Vagina (tissue), 2 donors: ENCODE results near the gene DPM1. TPM values are rescaled to one million over a fixed set of nuclear protein-coding genes. Genes with fewer than 3 reads are reported as not detected.

Experiments used
- DNase-seq, 2 donors: peaks; one replicate each; pipeline ENCODE4 v3.0.0-alpha.2; 2017; ENCODE audit errors: extremely low spot score in 2 of 2
- H3K27ac ChIP-seq: fragments of 200-600 bp; sonication (generic); one replicate; pipeline ENCODE4 v1.5.1; 2019
- H3K27me3 ChIP-seq: fragments of 200-600 bp; sonication (generic); one replicate; pipeline ENCODE4 v1.5.1; 2019
- H3K36me3 ChIP-seq, 2 donors: fragments of 200-600 bp; sonication (generic); one replicate each; pipeline ENCODE4 v1.5.1; 2017 to 2019
- H3K4me1 ChIP-seq: fragments of 200-600 bp; sonication (generic); one replicate; pipeline ENCODE4 v1.5.1; 2019
- H3K4me3 ChIP-seq, 2 donors: fragments of 200-600 bp; sonication (generic); 1 replicate in 1 of 2; 2 replicates in 1 of 2; pipeline ENCODE4 v1.5.1; 2016 to 2019
- H3K9me3 ChIP-seq: fragments of 200-600 bp; sonication (generic); one replicate; pipeline ENCODE4 v1.5.1; 2019
- POLR2A ChIP-seq, 2 donors: fragments of 450-650 bp; IDR thresholded peaks; one replicate each; pipeline ENCODE4 v1.6.1; 2017; ENCODE audit warnings: antibody characterized with exemption in 2 of 2, mild to moderate bottlenecking in 2 of 2, moderate library complexity in 2 of 2
- POLR2AphosphoS5 ChIP-seq, 2 donors: sonication (generic); formaldehyde crosslinking; IDR thresholded peaks; one replicate each; pipeline ENCODE4 v1.9.0; 2017; ENCODE audit warnings: antibody characterized with exemption in 2 of 2, mild to moderate bottlenecking in 2 of 2, low read depth in 1 of 2; ENCODE audit not compliant: insufficient read depth in 1 of 2
- intact Hi-C: fragments of 100-400 bp; cut with DNase I; formaldehyde crosslinking; loops from one replicate; pipeline ENCODE4 v1.15.1; 2023
- total RNA-seq: library from RNA; depleted of rRNA; stranded (reverse); fragments of >200 nt; gene quantifications from one replicate; pipeline ENCODE4 v1.2.3, GENCODE V29; 2016
- TF ChIP-seq, protein P1 (sequence below), 3 experiments: fragments of 450-650 bp in 2 of 3; fragments of 200-600 bp in 1 of 3; sonication (generic) in 1 of 3; IDR thresholded peaks; one replicate each; pipeline ENCODE4 v1.5.1; 2017 to 2019; ENCODE audit warnings: antibody characterized with exemption in 3 of 3, mild to moderate bottlenecking in 2 of 3, moderate library complexity in 2 of 3

DPM1 gene
- total RNA-seq, 1 donor from 2014 or later: 21.1 TPM

DNA sequence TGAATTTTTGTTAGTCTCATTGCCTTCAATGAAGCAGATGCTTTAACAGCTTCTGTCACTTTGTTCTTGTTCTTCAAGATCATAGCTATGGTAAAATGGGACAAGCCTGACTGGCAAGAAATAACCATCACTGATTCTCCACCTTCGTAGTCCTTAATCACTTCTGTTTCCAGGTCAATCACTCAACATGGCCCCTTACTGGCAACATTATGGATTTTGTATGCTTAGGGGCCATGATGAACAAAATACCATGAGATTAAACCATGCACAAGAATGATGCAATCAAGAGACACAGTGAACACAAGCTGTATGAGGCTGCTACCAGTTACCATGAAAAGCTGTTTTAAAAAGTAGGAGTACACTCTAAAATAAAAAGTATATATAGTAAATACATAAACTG lies 59.9 kb downstream of the DPM1 start:
- intact Hi-C loops: no loop called here
- TF ChIP-seq POLR2AphosphoS5 (IDR thresholded peaks at IDR 0.05; ENCODE audit: insufficient read depth in 1 of 2, low read depth in 1 of 2): no peak
- TF ChIP-seq, protein P1, sequence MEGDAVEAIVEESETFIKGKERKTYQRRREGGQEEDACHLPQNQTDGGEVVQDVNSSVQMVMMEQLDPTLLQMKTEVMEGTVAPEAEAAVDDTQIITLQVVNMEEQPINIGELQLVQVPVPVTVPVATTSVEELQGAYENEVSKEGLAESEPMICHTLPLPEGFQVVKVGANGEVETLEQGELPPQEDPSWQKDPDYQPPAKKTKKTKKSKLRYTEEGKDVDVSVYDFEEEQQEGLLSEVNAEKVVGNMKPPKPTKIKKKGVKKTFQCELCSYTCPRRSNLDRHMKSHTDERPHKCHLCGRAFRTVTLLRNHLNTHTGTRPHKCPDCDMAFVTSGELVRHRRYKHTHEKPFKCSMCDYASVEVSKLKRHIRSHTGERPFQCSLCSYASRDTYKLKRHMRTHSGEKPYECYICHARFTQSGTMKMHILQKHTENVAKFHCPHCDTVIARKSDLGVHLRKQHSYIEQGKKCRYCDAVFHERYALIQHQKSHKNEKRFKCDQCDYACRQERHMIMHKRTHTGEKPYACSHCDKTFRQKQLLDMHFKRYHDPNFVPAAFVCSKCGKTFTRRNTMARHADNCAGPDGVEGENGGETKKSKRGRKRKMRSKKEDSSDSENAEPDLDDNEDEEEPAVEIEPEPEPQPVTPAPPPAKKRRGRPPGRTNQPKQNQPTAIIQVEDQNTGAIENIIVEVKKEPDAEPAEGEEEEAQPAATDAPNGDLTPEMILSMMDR (IDR thresholded peaks at IDR 0.05): no peak
- Histone ChIP-seq H3K4me3 (no peak overlapping the region), H3K4me1 (peaks cover 9% of the 10 kb centered on the region), H3K9me3 (no peaks in the 10 kb centered on the region), H3K27me3 (no peaks in the 10 kb centered on the region), H3K27ac (no peak overlapping the region), H3K36me3 (peaks cover 0 to 33% of the 10 kb centered on the region in 2 donors)
- DNase-seq: no peak

DNA sequence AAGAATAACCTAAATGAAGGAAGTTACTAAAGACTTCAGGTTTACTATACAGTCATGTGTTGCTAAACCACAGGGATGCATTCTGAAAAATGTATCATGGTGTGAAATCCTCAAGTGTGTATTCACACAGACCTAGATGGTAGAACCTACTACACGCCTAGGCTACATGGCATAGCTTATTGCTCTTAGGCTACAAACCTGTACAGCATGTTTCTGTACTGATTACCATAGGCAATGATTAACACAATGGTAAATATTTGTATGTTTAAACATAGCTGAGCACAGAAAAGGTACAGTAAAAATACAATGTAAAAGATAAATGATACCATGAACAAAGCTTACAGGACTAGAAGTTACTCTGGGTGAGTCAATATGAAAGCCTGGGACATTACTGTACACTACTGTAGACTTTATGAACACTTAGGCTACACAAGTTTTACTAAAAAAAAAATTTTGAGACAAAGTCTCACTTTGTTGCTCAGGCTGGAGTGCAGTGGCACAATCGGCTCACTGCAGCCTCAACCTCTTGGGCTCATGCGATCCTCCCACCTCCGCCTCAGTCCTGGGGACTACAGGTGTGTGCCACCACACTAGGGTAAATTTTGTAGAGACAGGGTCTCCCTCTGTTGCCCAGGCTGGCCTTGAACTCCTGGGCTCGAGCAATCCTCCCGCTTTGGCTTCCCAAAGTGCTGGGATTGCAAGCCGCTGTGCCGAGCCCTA lies 63.1 kb downstream of the DPM1 start:
- H3K4me3 ChIP-seq: no peak overlapping the region
- no peak for TF ChIP-seq POLR2AphosphoS5 (IDR thresholded peaks at IDR 0.05; ENCODE audit: insufficient read depth in 1 of 2, low read depth in 1 of 2)
- no peaks in the 10 kb centered on the region for H3K27me3 ChIP-seq
- no peak overlapping the region for H3K27ac ChIP-seq
- H3K36me3 ChIP-seq: peaks cover 0 to 44% of the 10 kb centered on the region in 2 donors
- H3K9me3 ChIP-seq: no peaks in the 10 kb centered on the region
- no peaks in the 10 kb centered on the region for H3K4me1 ChIP-seq
- intact Hi-C loops: no loop called here
- DNase-seq: no peak

DNA sequence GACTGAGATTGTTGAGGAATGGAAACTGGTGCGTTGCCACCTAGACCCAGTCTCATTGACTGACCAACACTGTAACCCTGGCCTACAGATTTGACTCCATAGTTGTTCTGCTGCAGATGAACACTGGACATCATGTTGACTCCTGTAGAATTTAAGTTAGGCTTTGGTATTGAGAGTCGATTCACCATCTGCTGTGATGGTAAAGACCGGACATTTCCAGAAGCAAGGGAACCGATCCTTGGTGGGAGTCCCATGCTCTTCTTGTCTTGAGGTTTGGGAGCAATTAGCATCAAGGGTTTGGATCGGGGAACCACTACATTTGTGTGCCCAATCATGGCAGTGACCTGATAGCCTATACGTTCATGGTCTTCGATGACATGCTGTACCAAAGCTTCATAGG lies 64.7 kb downstream of the DPM1 start:
- Histone ChIP-seq H3K27me3 (no peaks in the 10 kb centered on the region), H3K9me3 (no peaks in the 10 kb centered on the region), H3K4me1 (no peaks in the 10 kb centered on the region), H3K4me3 (no peak overlapping the region), H3K27ac (no peak overlapping the region), H3K36me3 (peaks cover 0 to 43% of the 10 kb centered on the region in 2 donors)
- intact Hi-C loops: no loop called here
- TF ChIP-seq POLR2A (IDR thresholded peaks at IDR 0.05) (no peak), POLR2AphosphoS5 (IDR thresholded peaks at IDR 0.05; ENCODE audit: insufficient read depth in 1 of 2, low read depth in 1 of 2) (no peak)
- TF ChIP-seq, protein P1 (IDR thresholded peaks at IDR 0.05): no peak
- DNase-seq: no peak

DNA sequence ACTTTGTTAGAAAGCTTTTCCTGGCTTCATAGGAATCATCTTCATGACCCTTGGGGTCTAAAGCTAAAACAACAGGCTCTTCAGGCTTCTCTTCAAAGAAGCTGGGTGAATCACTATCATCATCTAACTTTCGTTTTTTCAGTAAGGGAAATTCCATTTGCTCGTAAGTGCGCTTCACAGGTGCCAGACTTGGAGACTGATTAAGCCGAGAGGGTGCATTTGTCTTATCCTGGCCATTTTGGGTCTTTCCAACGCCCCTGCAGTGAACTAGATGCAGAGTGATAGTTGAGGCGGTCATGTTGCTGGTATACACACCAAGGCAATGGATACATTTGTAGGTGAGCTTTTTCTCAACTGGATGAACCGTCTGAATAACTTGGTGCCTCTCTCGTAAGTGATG lies 65.9 kb downstream of the DPM1 start:
- TF ChIP-seq POLR2A (IDR thresholded peaks at IDR 0.05): no peak
- no peak for TF ChIP-seq POLR2AphosphoS5 (IDR thresholded peaks at IDR 0.05; ENCODE audit: insufficient read depth in 1 of 2, low read depth in 1 of 2)
- TF ChIP-seq, protein P1 (IDR thresholded peaks at IDR 0.05): no peak

DNA sequence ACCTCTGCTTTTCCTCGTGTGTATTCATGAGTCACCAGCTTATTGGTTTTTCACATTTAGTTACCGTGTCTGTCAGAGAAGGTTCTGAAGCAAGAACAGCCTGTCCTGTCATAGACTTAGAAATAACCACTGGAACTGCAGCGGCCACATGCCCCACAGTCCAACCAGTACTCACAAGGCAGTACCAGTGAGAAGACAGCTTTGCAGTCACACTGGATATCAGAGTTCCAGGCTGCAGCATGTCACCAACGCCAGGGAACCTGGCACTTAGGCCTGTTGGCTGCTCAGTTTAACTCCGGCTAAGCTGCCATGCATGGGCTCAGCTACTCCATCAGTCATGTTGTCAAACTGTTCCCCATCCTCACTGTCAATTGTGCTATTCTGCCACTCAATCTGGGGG lies 67.2 kb downstream of the DPM1 start:
- Histone ChIP-seq H3K36me3 (peaks cover 0 to 43% of the 10 kb centered on the region in 2 donors), H3K4me3 (no peak overlapping the region), H3K27ac (no peak overlapping the region), H3K4me1 (no peaks in the 10 kb centered on the region), H3K9me3 (no peaks in the 10 kb centered on the region), H3K27me3 (no peaks in the 10 kb centered on the region)
- TF ChIP-seq, protein P1 (IDR thresholded peaks at IDR 0.05): no peak
- no peak for TF ChIP-seq POLR2AphosphoS5 (IDR thresholded peaks at IDR 0.05; ENCODE audit: insufficient read depth in 1 of 2, low read depth in 1 of 2)
- TF ChIP-seq POLR2A (IDR thresholded peaks at IDR 0.05): no peak
- intact Hi-C loops: no loop called here
- no peak for DNase-seq

More for the DNA sequence above, 65.9 kb downstream of the DPM1 start:
- Histone ChIP-seq H3K27ac (no peak overlapping the region), H3K27me3 (no peaks in the 10 kb centered on the region), H3K36me3 (peaks cover 0 to 43% of the 10 kb centered on the region in 2 donors), H3K4me1 (no peaks in the 10 kb centered on the region), H3K9me3 (no peaks in the 10 kb centered on the region), H3K4me3 (no peak overlapping the region)
- no peak for DNase-seq
- intact Hi-C loops: no loop called here
